ENCODE results near the gene PHF21A.

GRCh38 chr11:46060013-46060412, 61.2 kb downstream of the PHF21A start:
- no peak for TF ChIP-seq CTCF (IDR thresholded peaks at IDR 0.05)
- no peak for TF ChIP-seq POLR2A (IDR thresholded peaks at IDR 0.05)
